H1 (cell line): ENCODE measurements around the gene PPM1D. TPM values are rescaled to one million over a fixed set of nuclear protein-coding genes. Genes with fewer than 3 reads are reported as not detected.

Source experiments
- CTCF ChIA-PET: fragments of 300-600 bp; sonication (Branson Sonifier 250); formaldehyde crosslinking; loops from one replicate; lab custom pipeline; 2021; ENCODE audit not compliant: partially characterized antibody; lab: Charles Lee
- POLR2A ChIA-PET: fragments of 300-600 bp; sonication (Branson Sonifier 250); formaldehyde crosslinking; loops from one replicate; lab custom pipeline; 2021; ENCODE audit warnings: inconsistent platforms; ENCODE audit not compliant: partially characterized antibody; lab: Charles Lee
- DNase-seq, 2 experiments: peaks; one replicate each; pipeline versions ENCODE4 v3.0.0 to v3.0.0-alpha.2; 2010 to 2022; ENCODE audit warnings: low spot score in 2 of 2, low read depth in 1 of 2, mixed read lengths in 1 of 2
- FAIRE-seq: peaks from 2 replicates; lab custom pipeline; 2011; peaks lifted over from hg19 to GRCh38; lab: Jason Lieb, UNC
- H2AFZ ChIP-seq: 2 replicates; pipeline ENCODE4 v1.8.1; 2012; ENCODE audit warnings: low read length, inconsistent platforms
- H2AK5ac ChIP-seq: 2 replicates; pipeline ENCODE4 v1.6.1; 2013; ENCODE audit warnings: low read depth, low read length
- H2BK120ac ChIP-seq: replicated peaks from 2 replicates; pipeline ENCODE3; 2013; ENCODE audit warnings: low read depth, low read length, inconsistent platforms
- H2BK12ac ChIP-seq: 2 replicates; pipeline ENCODE4 v1.6.1; 2013; ENCODE audit warnings: low read depth, low read length
- H2BK15ac ChIP-seq: 2 replicates; pipeline ENCODE4 v1.6.1; 2013; ENCODE audit warnings: low read length
- H2BK20ac ChIP-seq: 2 replicates; pipeline ENCODE4 v1.6.1; 2013; ENCODE audit warnings: low read length
- H2BK5ac ChIP-seq: 2 replicates; pipeline ENCODE4 v1.6.1; 2013; ENCODE audit warnings: low read depth, low read length
- H3K14ac ChIP-seq: 2 replicates; pipeline ENCODE4 v1.6.1; 2013; ENCODE audit warnings: inconsistent platforms; ENCODE audit not compliant: insufficient read length
- H3K18ac ChIP-seq: 2 replicates; pipeline ENCODE4 v1.6.1; 2013; ENCODE audit warnings: low read length; ENCODE audit errors: extremely low read depth
- H3K23ac ChIP-seq: 2 replicates; pipeline ENCODE4 v1.6.1; 2013; ENCODE audit warnings: inconsistent platforms; ENCODE audit not compliant: insufficient read length
- H3K23me2 ChIP-seq: 2 replicates; pipeline ENCODE4 v1.6.1; 2013; ENCODE audit warnings: low read depth, low read length
- H3K27ac ChIP-seq: 2 replicates; pipeline ENCODE4 v1.6.1; 2011; ENCODE audit warnings: low read depth, low read length, inconsistent platforms
- H3K27me3 ChIP-seq, 4 experiments: replicated peaks in 1 of 4; 1 replicate in 1 of 4; 2 replicates in 3 of 4; pipeline versions ENCODE4 v1.6.1 to v1.8.1; 2011 to 2013; ENCODE audit warnings: low read length in 3 of 4, mild to moderate bottlenecking in 3 of 4, inconsistent platforms in 2 of 4, mixed read lengths in 2 of 4, moderate library complexity in 1 of 4; ENCODE audit not compliant: control insufficient read depth in 3 of 4, insufficient read depth in 3 of 4; ENCODE audit errors: extremely low read depth in 1 of 4
- H3K36me3 ChIP-seq, 4 experiments: 2 replicates each; pipeline versions ENCODE4 v1.6.1 to v1.8.1; 2011 to 2013; ENCODE audit warnings: mild to moderate bottlenecking in 4 of 4, low read length in 3 of 4, moderate library complexity in 2 of 4, control low read depth in 1 of 4, inconsistent platforms in 1 of 4; ENCODE audit not compliant: insufficient read depth in 4 of 4, control insufficient read depth in 2 of 4
- H3K4ac ChIP-seq: replicated peaks from 2 replicates; pipeline ENCODE3; 2013; ENCODE audit warnings: low read length, low read depth, mixed read lengths, inconsistent platforms; ENCODE audit not compliant: insufficient read length
- H3K4me1 ChIP-seq, 4 experiments: replicated peaks in 1 of 4; 1 replicate in 1 of 4; 2 replicates in 3 of 4; pipeline versions ENCODE4 v1.6.1 to v1.8.1; 2011 to 2013; ENCODE audit warnings: low read length in 3 of 4, inconsistent platforms in 2 of 4, mixed read lengths in 1 of 4; ENCODE audit not compliant: insufficient read depth in 4 of 4, control insufficient read depth in 3 of 4
- H3K4me2 ChIP-seq, 2 experiments: 2 replicates each; pipeline versions ENCODE4 v1.6.1 to v1.8.1; 2011 to 2013; ENCODE audit warnings: low read depth in 2 of 2, low read length in 2 of 2, control low read depth in 1 of 2, inconsistent platforms in 1 of 2, mild to moderate bottlenecking in 1 of 2; ENCODE audit not compliant: insufficient read depth in 1 of 2
- H3K4me3 ChIP-seq, 4 experiments: fragments of 200-600, 300-600 bp in 1 of 4; sonication (generic), shearing (Covaris generic), sonication (Bioruptor Twin) in 1 of 4; 2 replicates each; pipeline versions ENCODE4 v1.5.1 to v1.8.1; 2011 to 2016; ENCODE audit warnings: low read length in 4 of 4, low read depth in 3 of 4, control low read depth in 2 of 4, inconsistent platforms in 2 of 4, mild to moderate bottlenecking in 2 of 4, mixed read lengths in 1 of 4, moderate library complexity in 1 of 4; ENCODE audit not compliant: insufficient read depth in 2 of 4; ENCODE audit errors: extremely low read depth in 1 of 4
- H3K56ac ChIP-seq: replicated peaks from 2 replicates; pipeline ENCODE3; 2013; ENCODE audit warnings: low read depth, mild to moderate bottlenecking, mixed read lengths, low read length, inconsistent platforms; ENCODE audit not compliant: insufficient read length
- H3K79me1 ChIP-seq: 2 replicates; pipeline ENCODE4 v1.6.1; 2013; ENCODE audit warnings: low read depth, low read length, control low read depth
- H3K79me2 ChIP-seq, 2 experiments: 2 replicates each; pipeline versions ENCODE4 v1.6.1 to v1.8.1; 2012 to 2013; ENCODE audit warnings: low read length in 2 of 2, mild to moderate bottlenecking in 2 of 2, inconsistent platforms in 1 of 2; ENCODE audit not compliant: insufficient read depth in 2 of 2, control insufficient read depth in 1 of 2
- H3K9ac ChIP-seq, 4 experiments: replicated peaks in 1 of 4; 1 replicate in 1 of 4; 2 replicates in 3 of 4; pipeline versions ENCODE4 v1.6.1 to v1.8.1; 2011 to 2013; ENCODE audit warnings: low read depth in 3 of 4, low read length in 3 of 4, control low read depth in 2 of 4, mild to moderate bottlenecking in 2 of 4, moderate library complexity in 2 of 4, inconsistent platforms in 1 of 4; ENCODE audit errors: extremely low read depth in 1 of 4
- H3K9me3 ChIP-seq, 2 experiments: 2 replicates each; pipeline versions ENCODE4 v1.6.1 to v1.8.1; 2012 to 2013; ENCODE audit warnings: mild to moderate bottlenecking in 2 of 2, moderate library complexity in 2 of 2, control low read depth in 1 of 2, inconsistent platforms in 1 of 2, low read depth in 1 of 2, low read length in 1 of 2, mixed read lengths in 1 of 2; ENCODE audit not compliant: insufficient read depth in 2 of 2
- H4K20me1 ChIP-seq, 2 experiments: replicated peaks in 1 of 2; 2 replicates each; pipeline versions ENCODE3 to v1.8.1; 2011 to 2013; ENCODE audit warnings: inconsistent platforms in 2 of 2, low read length in 2 of 2, mild to moderate bottlenecking in 1 of 2; ENCODE audit not compliant: insufficient read depth in 2 of 2, control insufficient read depth in 1 of 2
- H4K5ac ChIP-seq: 2 replicates; pipeline ENCODE4 v1.6.1; 2013; ENCODE audit warnings: low read length, low read depth, mixed read lengths, inconsistent platforms; ENCODE audit not compliant: insufficient read length
- H4K8ac ChIP-seq: 2 replicates; pipeline ENCODE4 v1.8.0; 2013; ENCODE audit warnings: mild to moderate bottlenecking, moderate library complexity, low read length, inconsistent platforms; ENCODE audit not compliant: insufficient read depth; ENCODE audit errors: extremely low read depth
- H4K91ac ChIP-seq: replicated peaks from 2 replicates; pipeline ENCODE3; 2013; ENCODE audit warnings: low read length, mixed read lengths, inconsistent platforms; ENCODE audit not compliant: insufficient read length
- BRCA1 ChIP-seq: IDR thresholded peaks from 2 replicates; pipeline ENCODE4 v1.6.1; 2012; ENCODE audit warnings: low read depth, low read length, improper control_type of control experiment
- CBX8 ChIP-seq: fragments of 300-800, 300-1000 bp; sonication (generic); IDR thresholded peaks from 2 replicates; pipeline ENCODE4 v1.7.1; 2016; ENCODE audit warnings: low read depth, low read length, borderline replicate concordance
- CREB1 ChIP-seq: IDR thresholded peaks from 2 replicates; pipeline ENCODE4 v1.6.1; 2012; ENCODE audit warnings: inconsistent platforms
- CTCF ChIP-seq, 3 experiments: IDR thresholded peaks; 1 replicate in 2 of 3; 2 replicates in 1 of 3; pipeline versions ENCODE4 v1.5.1 to v1.6.1; 2011; ENCODE audit warnings: low read length in 3 of 3, mild to moderate bottlenecking in 3 of 3, inconsistent platforms in 2 of 3, low read depth in 1 of 3, moderate library complexity in 1 of 3; ENCODE audit not compliant: insufficient read depth in 1 of 3; ENCODE audit errors: control extremely low read depth in 1 of 3
- E2F6 ChIP-seq: IDR thresholded peaks from 2 replicates; pipeline ENCODE4 v1.6.1; 2012; ENCODE audit warnings: inconsistent platforms
- EZH2 ChIP-seq: fragments of 200-600 bp; sonication (generic); IDR thresholded peaks from 2 replicates; pipeline ENCODE4 v1.7.1; 2012; ENCODE audit warnings: low read depth, mild to moderate bottlenecking, moderate library complexity, low read length, inconsistent platforms; ENCODE audit not compliant: severe bottlenecking
- HDAC2 ChIP-seq, 2 experiments: fragments of 300-600 bp in 1 of 2; sonication (generic) in 1 of 2; IDR thresholded peaks; 2 replicates each; pipeline ENCODE4 v1.6.1; 2011 to 2012; ENCODE audit warnings: low read depth in 2 of 2, low read length in 2 of 2, mild to moderate bottlenecking in 2 of 2, moderate library complexity in 2 of 2, borderline replicate concordance in 1 of 2, inconsistent platforms in 1 of 2
- HDAC6 ChIP-seq: IDR thresholded peaks from one replicate; pipeline ENCODE4 v1.7.1; 2012; ENCODE audit warnings: low read depth, mild to moderate bottlenecking, inconsistent platforms, low read length, moderate library complexity
- KDM4A ChIP-seq: IDR thresholded peaks from one replicate; pipeline ENCODE4 v1.7.1; 2012; ENCODE audit warnings: low read depth, mild to moderate bottlenecking, moderate library complexity, low read length, inconsistent platforms; ENCODE audit not compliant: severe bottlenecking
- KDM5A ChIP-seq: fragments of 200-600 bp; IDR thresholded peaks from 2 replicates; pipeline ENCODE4 v1.7.1; 2012; ENCODE audit warnings: mild to moderate bottlenecking, low read length, inconsistent platforms, mixed read lengths
- TBP ChIP-seq: IDR thresholded peaks from 2 replicates; pipeline ENCODE4 v1.6.1; 2011; ENCODE audit warnings: low read depth, low read length, improper control_type of control experiment
- WGBS, 2 experiments: shearing (Covaris generic) in 1 of 2; methylation state at CpG; one replicate each; pipeline versions ENCODE4 v1.1.6 to v1.1.7; 2013 to 2015; ENCODE audit warnings: low lambda C conversion rate in 2 of 2, mixed read lengths in 2 of 2, inconsistent platforms in 1 of 2, low coverage in 1 of 2, missing lambda C conversion rate in 1 of 2; ENCODE audit not compliant: insufficient replicate concordance in 2 of 2, insufficient coverage in 1 of 2, insufficient read length in 1 of 2; ENCODE audit errors: extremely low coverage in 1 of 2, missing lambda C conversion rate in 1 of 2; 5-methylcytosine and 5-hydroxymethylcytosine counted together
- polyA plus RNA-seq, 7 experiments: library from polyadenylated mRNA; depleted of rRNA in 3 of 7; stranded (reverse) in 5 of 7; unstranded in 2 of 7; fragments of >200 nt in 5 of 7; fragments of 200-250 nt in 2 of 7; gene quantifications; 1 replicate in 5 of 7; 2 replicates in 1 of 7; 4 replicates in 1 of 7; pipeline versions ENCODE4 v1.2.1 to v1.2.3, GENCODE V29; 2011 to 2013; ENCODE audit warnings: missing spikeins in 2 of 7, mixed read lengths in 2 of 7
- total RNA-seq: library from RNA; stranded (reverse); fragmentation: NEBNext Ultra II Directional; extraction: Animal tissue kit (Norgen Biotek cat#: 25700); gene quantifications from 2 replicates; pipeline ENCODE4 v1.2.1, GENCODE V29; 2021

The PPM1D gene
- total and polyA plus RNA-seq, 2 of the 8 experiments (the other 6 are each of a cell fraction or from before 2014, with no cell fraction given) = 5.0 to 16.7 TPM

GRCh38 chr17:60555786-60556185, 44.2 kb upstream of the PPM1D start:
- no peak overlapping the region for H4K91ac ChIP-seq
- H3K23ac ChIP-seq = no peak overlapping the region
- no peak overlapping the region for H3K4me3 ChIP-seq
- H3K79me1 ChIP-seq = no peaks in the 10 kb centered on the region
- H4K20me1 ChIP-seq = no peaks in the 10 kb centered on the region
- no peak overlapping the region for H2BK20ac ChIP-seq
- peaks cover 19 to 31% of the 10 kb centered on the region in 2 experiments for H3K9me3 ChIP-seq
- WGBS, 2 experiments = 90% methylated on average over 4 of the region's 4 CpGs; no CpG with 5 or more reads in 1 of the 2 experiments
- no peak overlapping the region for H2AFZ ChIP-seq
- H3K4ac ChIP-seq = no peak overlapping the region
- H3K27me3 ChIP-seq = no peaks in the 10 kb centered on the region
- H3K79me2 ChIP-seq = no peaks in the 10 kb centered on the region
- no peak overlapping the region for H2BK5ac ChIP-seq
- no peak overlapping the region for H3K14ac ChIP-seq
- POLR2A ChIA-PET = interaction anchor here (1.5 kb wide), 1 partner anchor 15 kb away, joined by 3 read pairs; no protein-coding TSS in a partner anchor
- no peak for DNase-seq
- no peaks in the 10 kb centered on the region; a peak in 1 of 8 replicates for H3K36me3 ChIP-seq
- no peak overlapping the region for H3K56ac ChIP-seq
- H3K27ac ChIP-seq = no peak overlapping the region
- no peak overlapping the region for H4K5ac ChIP-seq
- H3K4me2 ChIP-seq = no peak overlapping the region
- H3K23me2 ChIP-seq = no peaks in the 10 kb centered on the region
- no peak overlapping the region for H2BK120ac ChIP-seq
- H3K4me1 ChIP-seq = no peaks in the 10 kb centered on the region
- no peak overlapping the region for H3K9ac ChIP-seq
- CTCF ChIA-PET = interaction anchor here (0.8 to 6.4 kb wide), 2 partner anchors 9 to 14 kb away, joined by 4 to 48 read pairs; no protein-coding TSS in a partner anchor
- no peak overlapping the region for H3K18ac ChIP-seq
- no peak overlapping the region for H4K8ac ChIP-seq
- H2BK12ac ChIP-seq = no peak overlapping the region
- no peak overlapping the region for H2BK15ac ChIP-seq
- no peak overlapping the region for H2AK5ac ChIP-seq
- no peak for FAIRE-seq
- TF ChIP-seq HDAC6 (no peak), HDAC2 (IDR thresholded peaks at IDR 0.05; ENCODE audit: borderline replicate concordance in 1 of 2, low read depth in 2 of 2, low read length in 2 of 2) (no peak), CREB1 (no peak), KDM5A (no peak), CTCF (IDR thresholded peaks at IDR 0.05; ENCODE audit: control extremely low read depth in 1 of 3, insufficient read depth in 1 of 3, low read depth in 1 of 3, low read length in 3 of 3) (no peak), EZH2 (no peak), CBX8 (no peak), TBP (no peak), E2F6 (no peak), BRCA1 (no peak), KDM4A (no peak)
